AG04449 (cell line): Measurements from ENCODE around the gene PELI1.
A peak's percentile ranks its signal among the peaks of the same experiment; 100 is the strongest.

Source experiments
- CTCF ChIA-PET: fragments of 350-600 bp; formaldehyde crosslinking; extraction: SDS; loops from one replicate; lab custom pipeline; 2021; ENCODE audit warnings: antibody characterized with exemption; lab: Yijun Ruan, JAX
- POLR2A ChIA-PET: fragments of 400-600, 350-600 bp; formaldehyde crosslinking; extraction: SDS; loops from one replicate; lab custom pipeline; 2020; ENCODE audit warnings: antibody characterized with exemption, inconsistent platforms; lab: Yijun Ruan, JAX
- DNase-seq: peaks from one replicate; pipeline ENCODE4 v3.0.0-alpha.2; 2010; ENCODE audit warnings: low read depth, low spot score
- H3K4me3 ChIP-seq: 2 replicates; pipeline ENCODE4 v1.5.1; 2011; ENCODE audit warnings: low read depth, mild to moderate bottlenecking, control low read depth, low read length
- CTCF ChIP-seq: IDR thresholded peaks from one replicate; pipeline ENCODE4 v1.5.1; 2011; ENCODE audit warnings: mild to moderate bottlenecking, moderate library complexity, low read length, control low read depth, inconsistent platforms; ENCODE audit not compliant: insufficient read depth; ENCODE audit errors: missing control alignments

The PELI1 gene

GRCh38 chr2:64063454-64063853 lies 80.8 kb downstream of the PELI1 start:
- no peak for DNase-seq
- CTCF ChIA-PET, result interaction anchor here (1.1 to 3.0 kb wide), 4 partner anchors 13 to 268 kb away, joined by 3 to 16 read pairs (median 5); no protein-coding TSS in a partner anchor

GRCh38 chr2:64062840-64063239 lies 81.4 kb downstream of the PELI1 start:
- no peak for TF ChIP-seq CTCF
- ChIA-PET CTCF (interaction anchor here (1.1 to 3.0 kb wide), 4 partner anchors 13 to 269 kb away, joined by 3 to 16 read pairs (median 5); no protein-coding TSS in a partner anchor), POLR2A (no interaction called here)
- peak; percentile 29 for DNase-seq
- H3K4me3 ChIP-seq, result no peak overlapping the region

More at GRCh38 chr2:64063454-64063853, 80.8 kb downstream of the PELI1 start:
- TF ChIP-seq CTCF, result no peak
- POLR2A ChIA-PET, result no interaction called here
- no peak overlapping the region for H3K4me3 ChIP-seq

GRCh38 chr2:64059270-64059669 lies 85.0 kb downstream of the PELI1 start:
- POLR2A ChIA-PET, result no interaction called here

GRCh38 chr2:64056021-64056420 lies 88.2 kb downstream of the PELI1 start:
- POLR2A ChIA-PET, result no interaction called here
- CTCF ChIA-PET, result interaction anchor here (0.6 to 5.1 kb wide), 3 partner anchors 85 to 273 kb away, joined by 3 to 46 read pairs (median 6); no protein-coding TSS in a partner anchor
- no peak for DNase-seq
- TF ChIP-seq CTCF, result no peak
- no peak overlapping the region for H3K4me3 ChIP-seq

More at GRCh38 chr2:64059270-64059669, 85.0 kb downstream of the PELI1 start:
- TF ChIP-seq CTCF, result no peak
- CTCF ChIA-PET, result interaction anchor here (0.6 to 2.1 kb wide), 4 partner anchors 9 to 429 kb away, joined by 3 to 9 read pairs (median 3); no protein-coding TSS in a partner anchor
- no peak for DNase-seq
- H3K4me3 ChIP-seq, result no peak overlapping the region

GRCh38 chr2:64054161-64054915 lies 89.9 kb downstream of the PELI1 start:
- CTCF ChIA-PET, result interaction anchor here (1.0 to 10.7 kb wide), 5 partner anchors 8 to 429 kb away, joined by 3 to 136 read pairs (median 5); no protein-coding TSS in a partner anchor
- TF ChIP-seq CTCF, result no peak
- POLR2A ChIA-PET, result interaction anchor here (1.0 kb wide), 1 partner anchor 31 kb away, joined by 3 read pairs; no protein-coding TSS in a partner anchor
- no peak overlapping the region for H3K4me3 ChIP-seq
- DNase-seq, result no peak
